ENCODE data around the gene CAPRIN1. TPM values are rescaled to one million over a fixed set of nuclear protein-coding genes. Genes with fewer than 3 reads are reported as not detected.
"Not testable (repeated sequence)": the region's sequence is repeated elsewhere in the genome, so short reads cannot be mapped to it uniquely, and the experiment has no call there.

Gene CAPRIN1
- polyA plus RNA-seq, 1 donor: 317 TPM

DNA sequence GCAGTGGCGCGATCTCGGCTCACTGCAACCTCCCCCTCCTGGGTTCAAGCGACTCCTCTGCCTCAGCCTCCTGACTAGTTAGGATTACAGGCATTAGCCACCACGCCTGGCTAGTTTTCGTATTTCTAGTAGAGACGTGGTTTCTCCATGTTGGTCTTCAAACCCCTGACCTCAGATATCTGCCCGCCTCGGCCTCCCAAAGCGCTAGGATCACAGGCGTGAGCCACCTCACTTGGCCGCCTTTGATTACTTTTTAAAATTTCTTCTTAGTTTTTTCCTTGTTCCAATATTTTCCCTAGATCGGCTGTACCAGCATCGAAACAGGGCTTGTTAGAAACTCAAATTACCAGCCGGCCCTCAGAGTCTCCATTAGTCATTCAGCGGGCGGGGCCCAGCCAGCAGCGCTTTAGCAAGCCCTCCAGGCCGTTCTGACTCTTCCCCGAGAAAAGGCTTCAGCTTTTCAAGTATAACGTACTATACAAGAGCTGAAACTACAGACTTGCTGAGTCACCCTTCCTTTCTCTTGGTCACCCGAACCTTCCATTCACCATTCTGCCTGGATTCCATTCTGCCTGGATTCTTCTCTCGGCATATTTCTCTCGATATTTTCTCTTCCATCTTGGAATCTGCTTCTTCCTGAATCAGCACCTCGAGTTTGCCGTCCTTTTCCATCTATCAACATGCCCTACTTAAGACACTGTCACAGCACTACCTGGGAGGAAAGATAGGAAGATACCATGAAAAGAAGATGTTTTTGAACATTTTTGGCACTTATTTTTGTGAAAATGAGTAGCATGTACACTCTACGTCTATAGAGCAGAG, 6.7 kb upstream of the CAPRIN1 start:
- no peak for DNase-seq

DNA sequence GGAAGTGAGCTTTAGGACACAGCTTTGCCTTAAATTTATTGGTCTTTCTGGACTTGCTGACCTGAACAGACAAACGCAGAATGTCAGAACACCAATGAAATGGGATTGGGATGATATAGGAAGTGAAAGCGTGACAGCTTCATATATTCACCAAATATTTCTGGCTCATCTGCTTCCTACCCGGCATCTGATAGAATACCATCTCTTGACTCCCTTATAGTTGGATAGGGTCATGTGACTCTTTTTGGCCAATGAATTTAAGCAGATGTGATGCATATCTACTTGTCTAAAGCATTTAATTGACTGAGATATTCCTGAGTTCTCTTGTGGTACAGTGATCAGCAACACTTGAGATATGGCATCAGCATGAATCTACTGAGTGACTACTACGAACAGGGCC, 2.5 kb upstream of the CAPRIN1 start:
- no peak for DNase-seq

DNA sequence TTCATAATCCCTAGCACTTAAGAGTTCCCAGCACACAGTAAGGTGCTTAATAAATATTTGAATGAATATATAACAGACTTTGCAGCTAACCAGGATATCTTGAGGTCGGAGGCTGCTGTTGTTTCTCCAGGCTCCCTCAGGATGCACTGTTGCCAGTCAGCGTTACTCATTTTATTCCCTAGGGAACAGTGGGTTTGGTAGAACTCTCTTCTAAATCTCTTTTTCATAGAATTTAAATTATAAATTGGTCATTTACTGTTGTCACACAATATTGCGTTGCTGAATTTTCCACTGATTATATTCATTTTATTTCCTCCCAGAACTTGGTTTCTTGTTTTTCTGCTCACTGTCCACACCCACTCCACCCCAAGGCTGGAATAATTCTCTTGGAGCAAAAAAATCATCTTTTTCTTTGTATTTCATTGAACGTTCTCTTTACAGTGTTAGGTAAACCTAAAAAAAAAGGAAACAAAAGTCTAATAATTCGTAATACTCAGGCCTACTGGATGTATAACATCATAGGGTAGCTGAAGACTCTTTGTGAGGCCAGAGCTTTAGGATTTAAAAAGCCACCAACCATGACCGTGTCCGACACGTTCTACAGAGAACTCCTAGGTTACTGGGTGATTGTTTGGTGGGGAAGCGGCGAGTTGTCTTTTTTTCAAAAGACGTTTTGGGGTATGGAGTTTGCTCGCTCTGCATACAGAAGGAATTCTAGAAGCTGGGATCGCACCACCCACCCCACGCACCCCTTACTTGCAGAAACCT, 766 bp upstream of the CAPRIN1 start:
- DNase-seq: no peak

DNA sequence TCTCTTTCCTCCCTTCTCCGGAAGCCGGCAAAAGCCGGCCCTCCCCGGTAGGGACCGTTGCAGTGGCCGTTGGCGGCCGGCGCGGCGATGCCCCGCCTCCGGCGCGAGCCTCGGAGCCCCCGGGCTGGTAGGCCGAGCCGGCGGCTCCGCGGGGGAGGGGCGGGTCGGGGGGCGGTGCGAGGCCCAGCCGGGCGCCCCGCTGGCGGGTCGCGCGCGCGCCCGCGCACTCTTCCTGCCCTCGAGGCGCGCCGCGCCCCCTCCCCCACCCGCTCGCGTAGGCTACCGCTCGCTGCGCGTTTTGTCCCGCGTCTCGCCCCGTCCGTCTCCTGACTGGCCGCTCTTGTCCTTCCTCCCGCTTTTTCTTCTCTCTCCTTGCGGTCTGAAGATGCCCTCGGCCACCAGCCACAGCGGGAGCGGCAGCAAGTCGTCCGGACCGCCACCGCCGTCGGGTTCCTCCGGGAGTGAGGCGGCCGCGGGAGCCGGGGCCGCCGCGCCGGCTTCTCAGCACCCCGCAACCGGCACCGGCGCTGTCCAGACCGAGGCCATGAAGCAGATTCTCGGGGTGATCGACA, 591 bp downstream of the CAPRIN1 start:
- DNase-seq: peak; percentile 89

DNA sequence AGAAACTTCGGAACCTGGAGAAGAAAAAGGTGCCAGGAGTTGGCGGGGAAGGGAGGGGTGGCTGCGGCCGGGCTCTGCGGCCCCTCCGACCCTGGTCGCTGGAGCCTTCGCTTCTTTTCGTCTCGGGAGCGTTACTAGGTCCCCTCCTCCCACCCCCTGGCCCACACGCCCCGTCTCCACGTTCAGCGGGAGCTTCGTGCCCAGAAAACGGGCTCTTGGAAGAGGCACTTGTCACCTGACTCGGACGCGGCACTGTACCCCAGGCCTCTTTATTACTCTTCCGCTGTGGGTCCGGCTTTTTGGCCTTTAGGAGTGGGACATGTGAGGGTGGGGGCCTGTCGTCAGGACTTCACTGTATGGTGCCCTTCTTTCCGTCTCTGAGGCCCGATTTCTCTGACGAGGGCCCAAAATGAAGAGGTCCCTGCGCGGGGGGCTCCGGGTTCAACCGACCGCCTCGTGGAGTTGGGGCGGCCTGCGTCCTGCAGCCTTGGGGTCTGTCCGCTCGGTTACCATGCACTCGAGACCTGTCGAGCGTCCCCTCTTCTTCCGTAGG, 1.2 kb downstream of the CAPRIN1 start:
- no peak for DNase-seq

DNA sequence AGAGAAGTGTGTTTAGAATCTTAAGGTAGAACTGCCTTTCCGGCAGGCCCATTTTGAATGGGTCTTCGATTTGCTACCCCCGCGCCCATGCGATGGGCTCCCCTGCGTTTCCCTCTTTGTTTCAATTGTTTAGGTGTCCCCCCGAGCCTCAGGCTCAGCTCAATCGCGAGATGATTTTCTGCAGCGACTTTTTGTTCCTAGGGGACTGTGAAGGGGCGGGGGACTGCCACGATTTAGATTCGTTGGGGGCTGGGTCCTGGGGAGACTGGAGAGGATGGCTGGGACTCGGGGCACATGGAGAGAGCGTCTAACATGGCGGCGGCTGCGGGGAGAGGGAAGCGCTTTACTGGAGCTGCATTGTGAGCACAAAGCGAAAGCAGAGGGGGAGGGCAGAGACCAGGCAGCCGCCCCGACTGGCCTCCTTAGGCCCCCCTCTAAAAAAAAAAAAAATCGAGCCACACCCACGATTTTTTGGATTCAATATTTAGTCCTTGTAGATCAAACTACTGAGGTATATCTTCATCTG, 1.7 kb downstream of the CAPRIN1 start:
- peak; percentile 64 for DNase-seq

DNA sequence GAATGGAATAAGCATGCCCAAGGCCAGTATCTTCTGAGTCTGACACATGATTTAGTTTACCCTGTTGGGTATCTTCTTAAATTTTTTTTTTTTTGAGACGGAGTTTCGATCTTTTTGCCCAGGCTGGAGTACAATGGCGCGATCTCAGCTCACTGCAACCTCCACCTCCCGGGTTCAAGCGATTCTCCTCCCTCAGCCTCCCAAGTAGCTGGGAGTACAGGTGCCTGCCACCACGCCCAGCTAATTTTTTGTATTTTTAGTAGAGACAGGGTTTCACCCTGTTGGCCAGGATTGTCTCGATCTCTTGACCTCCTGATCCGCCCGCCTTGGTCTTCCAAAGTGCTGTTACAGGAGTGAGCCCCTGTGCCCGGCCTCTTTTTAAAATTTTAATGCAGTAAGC, 2.8 kb downstream of the CAPRIN1 start:
- DNase-seq: not testable (repeated sequence)

DNA sequence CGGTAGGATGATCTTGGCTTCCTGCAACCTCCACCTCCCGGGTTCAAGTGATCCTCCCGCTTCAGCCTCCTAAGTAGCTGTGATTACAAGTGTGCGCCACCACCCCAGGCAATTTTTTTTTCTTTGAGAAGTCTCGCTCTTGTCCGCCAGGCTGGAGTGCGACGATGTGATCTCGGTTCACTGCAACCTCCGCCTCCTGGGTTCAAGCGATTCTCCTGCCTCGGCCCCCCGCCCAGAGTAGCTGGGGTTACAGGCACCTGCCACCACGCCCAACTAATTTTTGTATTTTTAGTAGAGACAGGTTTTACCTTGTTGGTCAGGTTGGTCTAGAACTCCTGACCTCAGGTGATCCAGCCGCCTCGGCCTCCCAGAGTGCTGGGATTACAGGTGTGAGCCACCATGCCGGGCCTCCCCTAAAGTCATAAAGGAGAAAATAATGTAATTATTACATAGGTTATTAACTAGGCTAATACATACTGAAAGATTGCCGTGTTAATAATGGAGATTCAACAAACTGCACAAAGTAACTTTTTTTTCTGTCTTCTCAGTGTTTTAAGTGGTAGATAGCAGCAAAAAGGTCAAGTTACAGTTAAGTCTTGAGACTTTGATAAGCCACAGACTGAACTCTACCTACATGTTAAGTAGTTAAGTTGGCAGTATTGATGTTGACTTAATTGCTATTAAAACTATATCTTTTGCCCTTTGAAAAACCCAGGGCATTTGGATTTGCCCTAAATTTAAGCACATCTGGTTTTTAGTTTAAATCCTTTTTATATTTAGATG, 3.9 kb downstream of the CAPRIN1 start:
- DNase-seq: no peak

DNA sequence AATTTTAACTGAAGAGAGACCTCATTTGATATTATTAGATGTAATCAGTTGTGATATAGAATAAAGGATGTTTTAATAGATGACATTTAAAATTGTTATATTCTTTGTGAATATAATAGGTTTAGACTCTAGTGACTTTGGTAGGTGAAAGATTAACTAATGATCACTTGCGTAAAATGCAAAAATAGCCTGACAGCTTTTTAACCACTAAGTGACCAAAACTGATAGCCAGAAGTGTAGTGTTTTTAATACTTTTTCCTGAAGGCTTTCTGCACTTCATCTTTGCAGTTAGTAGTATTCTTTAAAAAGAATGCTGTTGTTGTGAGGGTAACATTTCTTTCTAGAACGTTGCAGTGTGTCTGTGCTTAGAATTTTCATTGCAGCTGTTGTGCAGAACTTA, 5.1 kb downstream of the CAPRIN1 start:
- no peak for DNase-seq

DNA sequence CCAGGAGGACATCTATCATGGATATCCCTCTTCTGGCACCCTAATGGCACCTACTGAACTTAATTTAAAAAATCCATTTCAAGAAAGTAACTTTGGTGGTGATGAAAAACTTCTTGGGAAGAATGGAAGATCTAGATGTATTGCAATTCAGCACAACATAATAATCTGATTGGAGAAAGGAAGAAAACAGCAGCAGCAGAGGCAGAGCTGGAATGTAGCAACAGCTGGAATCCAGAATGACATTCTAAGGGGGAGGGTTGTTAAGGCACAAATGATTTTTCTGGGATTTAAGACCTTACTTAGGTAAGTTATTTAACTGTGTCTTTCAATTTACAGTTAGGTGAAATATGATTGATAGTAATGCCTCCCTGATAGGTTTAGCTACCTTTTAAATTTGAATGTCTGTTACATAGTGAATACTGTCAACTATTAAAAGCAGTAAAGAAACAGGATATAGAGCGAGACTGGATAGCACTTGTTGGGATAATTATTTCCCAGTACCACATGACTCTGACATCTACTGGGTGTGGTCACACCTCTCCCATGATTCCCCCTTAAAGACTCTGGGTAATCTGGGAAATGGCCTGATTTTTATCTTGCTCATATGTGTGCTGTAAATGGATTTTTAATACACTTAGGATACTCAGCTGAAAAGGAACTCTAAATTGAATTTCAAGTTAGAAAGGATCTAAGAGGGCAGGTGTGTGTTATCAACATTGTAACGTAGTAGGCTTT, 11.7 kb downstream of the CAPRIN1 start:
- no peak for DNase-seq

DNA sequence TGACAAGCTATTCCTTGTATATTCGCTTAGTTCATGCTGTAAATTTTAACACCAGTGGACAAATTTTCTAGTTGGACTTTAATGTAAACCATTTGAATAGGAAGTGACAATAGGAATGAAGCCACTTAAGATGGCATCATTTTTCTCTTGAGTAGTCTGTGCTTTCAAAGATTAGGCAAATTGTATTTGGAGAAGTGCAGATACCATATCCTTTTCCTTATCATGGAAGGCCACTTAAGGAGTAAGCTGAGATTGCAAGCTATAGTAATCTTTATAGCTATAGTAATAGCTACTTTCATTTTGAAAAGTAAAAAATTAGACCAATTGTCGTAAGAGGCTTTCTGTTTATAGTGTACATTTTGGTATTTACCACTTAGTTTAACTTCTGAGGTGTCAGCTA, 12.8 kb downstream of the CAPRIN1 start:
- DNase-seq: no peak

DNA sequence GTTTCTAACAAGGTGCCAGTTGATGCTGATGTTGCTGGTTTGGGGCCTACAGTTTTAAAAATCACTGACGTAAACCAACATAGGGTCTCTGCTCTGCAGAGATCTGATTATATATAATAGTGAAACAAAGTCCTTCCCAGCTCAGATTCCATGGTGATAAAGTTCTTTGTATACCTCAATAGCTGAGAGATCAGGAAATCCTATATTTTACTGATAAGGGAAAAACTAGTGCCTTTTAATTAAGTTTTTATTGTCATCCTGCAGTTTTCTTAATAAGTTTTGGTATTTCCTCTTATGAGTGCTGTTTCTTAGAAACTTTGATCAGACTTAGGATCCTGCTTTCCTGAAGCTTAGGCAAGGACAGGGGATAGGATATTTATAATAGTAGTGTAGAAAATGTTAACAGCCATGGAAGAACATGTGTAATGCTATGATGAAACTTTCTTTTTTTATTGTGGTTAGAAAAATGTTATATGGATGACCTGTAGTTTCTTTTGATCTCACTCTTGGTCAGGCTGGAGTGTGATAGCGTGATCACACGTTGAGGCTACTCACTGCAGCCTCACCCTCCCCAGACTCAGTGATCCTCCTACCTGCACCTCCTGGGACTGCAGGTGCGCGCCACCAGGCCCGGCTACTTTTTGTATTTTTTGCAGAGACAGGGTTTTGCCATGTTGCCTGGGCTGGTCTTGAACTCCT, 14.1 kb downstream of the CAPRIN1 start:
- DNase-seq: no peak

DNA sequence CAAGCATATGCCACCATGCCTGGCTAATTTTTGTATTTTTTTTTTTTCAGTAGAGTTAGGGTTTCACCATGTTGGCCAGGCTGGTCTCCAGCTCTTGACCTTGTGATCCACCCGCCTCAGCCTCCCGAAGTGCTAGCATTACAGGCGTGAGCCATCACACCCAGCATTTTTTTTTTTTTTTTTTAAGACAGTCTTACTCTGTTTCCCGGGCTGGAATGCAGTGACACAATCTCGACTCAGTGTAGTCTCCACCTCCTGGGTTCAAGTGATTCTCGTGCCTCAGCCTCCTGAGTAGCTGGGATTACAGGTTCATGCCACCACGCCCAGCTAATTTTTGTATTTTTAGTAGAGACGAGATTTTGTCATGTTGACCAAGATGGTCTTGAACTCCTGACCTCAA, 15.2 kb downstream of the CAPRIN1 start:
- not testable (repeated sequence) for DNase-seq

DNA sequence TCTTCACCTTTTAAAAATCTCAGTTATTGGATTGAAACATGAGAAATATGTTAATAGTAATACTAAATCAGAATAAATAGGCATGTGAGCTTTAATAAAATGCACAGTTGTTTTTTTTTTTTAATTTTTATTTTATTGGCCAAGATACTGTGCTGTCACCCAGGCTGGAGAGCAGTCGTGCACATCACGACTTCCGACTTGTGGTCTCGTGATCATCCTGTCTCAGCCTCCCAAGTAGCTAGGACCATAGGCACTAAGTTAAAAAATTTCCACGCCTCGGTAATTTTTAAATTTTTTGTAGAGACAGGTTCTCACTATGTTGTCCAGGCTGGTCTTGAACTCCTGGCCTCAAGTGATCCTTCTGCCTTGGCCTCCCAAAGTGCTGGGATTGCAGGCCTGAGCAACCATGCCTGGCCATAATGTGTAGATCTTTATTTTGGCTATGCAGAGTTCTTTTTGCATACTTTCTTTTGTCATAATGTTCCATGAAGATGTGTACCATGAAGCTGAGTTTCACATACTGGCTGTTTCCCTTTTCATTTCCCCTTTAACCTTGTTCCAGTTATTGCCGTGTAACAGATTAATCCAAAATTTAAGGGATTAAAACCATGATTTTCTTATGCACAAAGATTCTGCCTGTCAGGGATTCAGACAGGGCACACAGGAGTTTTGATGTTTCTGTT, 16.0 kb downstream of the CAPRIN1 start:
- DNase-seq: no peak

DNA sequence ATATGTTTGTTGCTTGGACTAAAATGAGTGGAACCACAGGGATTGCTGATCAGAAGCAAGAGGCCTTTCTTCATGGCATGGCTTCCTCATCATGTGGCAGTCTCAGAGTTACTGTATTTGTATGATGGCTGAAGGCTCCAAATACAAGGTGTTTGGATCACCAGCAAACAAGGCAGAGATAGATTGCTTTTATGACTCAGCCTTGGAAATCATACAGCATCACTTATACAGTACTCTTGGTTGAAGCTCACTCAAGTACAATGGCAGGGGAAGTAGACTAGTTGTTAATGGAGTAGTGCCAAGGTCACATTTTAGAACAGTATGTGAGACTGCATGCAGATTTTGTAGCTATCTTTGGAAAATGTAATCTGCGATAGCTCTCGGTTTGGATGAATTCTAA, 16.6 kb downstream of the CAPRIN1 start:
- DNase-seq: no peak

DNA sequence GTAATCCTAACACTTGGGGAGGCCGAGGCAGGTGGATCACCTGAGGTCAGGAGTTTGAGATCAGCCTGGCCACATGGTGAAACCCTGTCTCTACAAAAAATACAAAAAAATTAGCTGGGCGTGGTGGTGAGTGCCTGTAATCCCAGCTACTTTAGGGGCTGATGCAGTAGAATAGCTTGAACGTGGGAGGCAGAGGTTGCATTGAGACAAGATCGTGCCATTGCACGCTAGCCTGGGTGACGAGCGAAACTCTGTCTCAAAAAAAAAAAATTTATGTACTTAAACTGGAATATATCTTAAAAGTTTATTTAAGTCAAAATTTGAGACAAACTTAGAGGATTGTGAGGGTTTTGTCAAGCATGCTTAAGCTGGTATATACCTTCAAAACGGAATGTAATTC, 19.8 kb downstream of the CAPRIN1 start:
- not testable (repeated sequence) for DNase-seq

DNA sequence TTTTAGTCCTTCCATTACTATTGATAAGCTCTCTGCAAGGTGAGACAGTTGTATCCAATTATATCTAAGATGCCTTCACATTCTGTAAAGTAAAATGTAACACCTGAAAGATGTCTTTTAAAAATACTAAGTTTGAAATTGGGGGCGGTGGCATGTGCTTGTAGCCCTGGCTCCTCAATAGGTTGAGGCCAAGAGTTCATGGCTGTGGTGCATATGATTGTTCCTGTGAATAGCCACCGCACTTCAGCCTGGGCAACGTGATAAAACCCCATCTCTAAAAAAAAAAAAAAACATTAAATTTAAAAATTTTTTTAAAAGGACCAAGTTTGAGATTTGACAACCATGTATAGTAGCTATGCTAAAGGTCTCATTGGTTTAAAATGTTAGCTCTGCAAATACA, 20.5 kb downstream of the CAPRIN1 start:
- DNase-seq: no peak

DNA sequence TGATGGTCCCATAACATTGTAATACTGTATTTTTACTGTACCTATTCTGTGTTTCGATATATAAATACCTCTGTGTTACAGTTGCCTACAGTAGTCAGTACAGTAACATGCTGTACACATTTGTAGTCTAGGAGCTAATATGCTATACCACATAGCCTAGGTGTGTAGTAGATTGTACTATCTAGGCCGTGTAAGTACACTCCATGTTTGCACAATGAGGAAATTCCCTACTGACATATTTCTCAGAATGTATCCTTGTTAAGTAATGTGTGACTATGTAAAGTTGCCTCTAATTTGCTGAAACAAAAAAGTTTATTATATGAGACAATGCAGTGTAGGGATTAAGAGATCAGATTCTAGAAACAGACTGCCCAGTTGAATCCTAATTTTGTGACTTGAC, 21.3 kb downstream of the CAPRIN1 start:
- no peak for DNase-seq

DNA sequence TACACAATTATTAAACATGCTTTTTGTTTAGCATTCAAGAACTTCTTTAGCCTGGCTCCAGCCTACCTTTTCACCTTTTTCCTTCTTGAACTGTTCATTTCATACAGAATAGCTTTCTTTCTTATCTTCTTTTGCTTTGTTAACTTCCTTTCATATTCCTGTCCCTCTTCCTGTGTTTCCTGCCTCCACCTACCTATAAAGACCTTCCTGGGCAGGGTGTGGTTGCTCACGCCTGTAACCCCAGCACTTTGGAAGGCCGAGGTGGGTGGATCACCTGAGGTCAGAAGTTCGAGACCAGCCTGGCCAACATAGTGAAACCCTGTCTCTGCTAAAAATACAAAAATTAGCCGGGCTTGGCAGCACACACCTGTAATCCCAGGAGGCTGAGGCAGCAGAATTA, 22.9 kb downstream of the CAPRIN1 start:
- no peak for DNase-seq
